ENCODE measurements around the gene NDUFAF4.

Gene NDUFAF4

GRCh38 chr6:96876886-96877545, 20.7 kb downstream of the NDUFAF4 start:
- H3K56ac ChIP-seq (ENCODE audit: low read length): no peak overlapping the region
- no peak for DNase-seq
- no peaks in the 10 kb centered on the region for H3K4me1 ChIP-seq (ENCODE audit: control insufficient read depth, low read depth, low read length)
- no peak overlapping the region for H2BK5ac ChIP-seq (ENCODE audit: low read length)
- no peak overlapping the region for H4K8ac ChIP-seq (ENCODE audit: low read depth, low read length)
- H3K18ac ChIP-seq (ENCODE audit: low read length): no peak overlapping the region
- H3K36me3 ChIP-seq (ENCODE audit: control insufficient read depth, insufficient read depth, low read length): no peaks in the 10 kb centered on the region
- H2BK120ac ChIP-seq (ENCODE audit: low read depth, low read length): no peak overlapping the region
- no peak overlapping the region for H2BK15ac ChIP-seq (replicated peaks; ENCODE audit: low read depth)
- H3K79me1 ChIP-seq (ENCODE audit: low read length): no peaks in the 10 kb centered on the region
- WGBS (ENCODE audit: extremely low coverage, insufficient coverage, low lambda C conversion rate): no CpG with 5 or more reads among the region's 9 CpGs
- no peak overlapping the region for H3K23ac ChIP-seq (ENCODE audit: low read length)
- H3K4ac ChIP-seq (ENCODE audit: low read depth, low read length): no peak overlapping the region
- H3K4me3 ChIP-seq (ENCODE audit: low read length): no peak overlapping the region
- no peak overlapping the region for H3K4me2 ChIP-seq (ENCODE audit: low read length)
- no peaks in the 10 kb centered on the region for H3K27me3 ChIP-seq (ENCODE audit: insufficient read depth, low read length, poor library complexity)
- no peak overlapping the region for H3K9ac ChIP-seq (ENCODE audit: low read length)
- no peak overlapping the region for H3K27ac ChIP-seq (ENCODE audit: low read depth, low read length)
- H2AK5ac ChIP-seq (ENCODE audit: low read length): no peak overlapping the region
- H3K79me2 ChIP-seq (ENCODE audit: control insufficient read depth, insufficient read depth, low read length): no peaks in the 10 kb centered on the region
- no peak overlapping the region for H4K5ac ChIP-seq (ENCODE audit: low read length)

DNA sequence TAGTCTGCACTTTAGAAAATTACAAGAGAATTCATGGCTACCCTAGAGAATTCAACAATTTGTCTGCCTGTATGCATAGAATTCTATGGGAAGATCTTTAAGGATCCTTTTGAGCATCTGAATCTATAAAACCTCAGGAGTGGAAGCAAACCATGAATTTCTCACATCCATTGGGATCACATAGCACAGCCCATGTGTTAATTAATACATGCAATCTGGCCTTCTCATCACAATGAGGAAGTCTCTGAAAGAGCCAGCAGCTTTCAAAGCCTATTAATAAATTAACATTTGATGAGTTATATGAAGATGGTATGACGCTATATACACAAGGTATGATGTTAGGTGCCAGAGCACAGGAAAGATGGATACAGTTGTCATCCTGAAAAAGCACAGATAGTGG, 24.7 kb downstream of the NDUFAF4 start:
- H3K56ac ChIP-seq (ENCODE audit: low read length): no peak overlapping the region
- H3K27me3 ChIP-seq (ENCODE audit: insufficient read depth, low read length, poor library complexity): no peaks in the 10 kb centered on the region
- H3K9ac ChIP-seq (ENCODE audit: low read length): no peak overlapping the region
- no peak overlapping the region for H4K5ac ChIP-seq (ENCODE audit: low read length)
- no CpG with 5 or more reads among the region's 1 CpG for WGBS (ENCODE audit: extremely low coverage, insufficient coverage, low lambda C conversion rate)
- H3K4me1 ChIP-seq (ENCODE audit: control insufficient read depth, low read depth, low read length): no peaks in the 10 kb centered on the region
- H3K79me2 ChIP-seq (ENCODE audit: control insufficient read depth, insufficient read depth, low read length): no peaks in the 10 kb centered on the region
- H3K4ac ChIP-seq (ENCODE audit: low read depth, low read length): no peak overlapping the region
- no peak overlapping the region for H3K4me2 ChIP-seq (ENCODE audit: low read length)
- H3K79me1 ChIP-seq (ENCODE audit: low read length): no peaks in the 10 kb centered on the region
- H3K4me3 ChIP-seq (ENCODE audit: low read length): no peak overlapping the region
- H3K23ac ChIP-seq (ENCODE audit: low read length): no peak overlapping the region
- no peak overlapping the region for H2BK15ac ChIP-seq (replicated peaks; ENCODE audit: low read depth)
- H3K18ac ChIP-seq (ENCODE audit: low read length): no peak overlapping the region
- no peak overlapping the region for H2BK120ac ChIP-seq (ENCODE audit: low read depth, low read length)
- no peak overlapping the region for H2AK5ac ChIP-seq (ENCODE audit: low read length)
- H3K36me3 ChIP-seq (ENCODE audit: control insufficient read depth, insufficient read depth, low read length): no peaks in the 10 kb centered on the region
- no peak for DNase-seq
- H2BK5ac ChIP-seq (ENCODE audit: low read length): no peak overlapping the region
- H4K8ac ChIP-seq (ENCODE audit: low read depth, low read length): no peak overlapping the region
- H3K27ac ChIP-seq (ENCODE audit: low read depth, low read length): no peak overlapping the region

DNA sequence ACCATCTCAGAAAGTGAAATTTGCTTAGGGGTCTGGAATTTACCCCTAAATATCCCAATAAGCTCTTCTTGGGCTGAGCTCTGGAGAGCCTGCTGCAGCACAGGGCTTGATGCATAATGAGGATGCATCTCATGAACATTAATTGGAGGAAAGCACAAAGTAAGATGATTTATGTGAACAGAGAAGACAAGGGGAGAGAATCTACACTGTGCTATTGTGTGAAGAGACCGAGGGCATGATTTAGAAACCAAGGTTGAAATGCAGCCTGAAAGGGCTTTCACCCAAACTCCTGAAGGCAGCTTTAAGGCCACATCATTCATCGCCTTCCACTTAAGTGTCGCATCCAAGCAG, 32.7 kb downstream of the NDUFAF4 start:
- H3K4me2 ChIP-seq (ENCODE audit: low read length): no peak overlapping the region
- no CpG with 5 or more reads among the region's 3 CpGs for WGBS (ENCODE audit: extremely low coverage, insufficient coverage, low lambda C conversion rate)
- H3K18ac ChIP-seq (ENCODE audit: low read length): no peak overlapping the region
- H2BK5ac ChIP-seq (ENCODE audit: low read length): no peak overlapping the region
- H4K8ac ChIP-seq (ENCODE audit: low read depth, low read length): no peak overlapping the region
- H3K79me1 ChIP-seq (ENCODE audit: low read length): no peaks in the 10 kb centered on the region
- no peak overlapping the region for H3K56ac ChIP-seq (ENCODE audit: low read length)
- H3K79me2 ChIP-seq (ENCODE audit: control insufficient read depth, insufficient read depth, low read length): no peaks in the 10 kb centered on the region
- H3K27ac ChIP-seq (ENCODE audit: low read depth, low read length): no peak overlapping the region
- H3K27me3 ChIP-seq (ENCODE audit: insufficient read depth, low read length, poor library complexity): no peaks in the 10 kb centered on the region
- H3K36me3 ChIP-seq (ENCODE audit: control insufficient read depth, insufficient read depth, low read length): no peaks in the 10 kb centered on the region
- H3K9ac ChIP-seq (ENCODE audit: low read length): no peak overlapping the region
- H3K4me1 ChIP-seq (ENCODE audit: control insufficient read depth, low read depth, low read length): no peaks in the 10 kb centered on the region
- H3K4ac ChIP-seq (ENCODE audit: low read depth, low read length): no peak overlapping the region
- no peak for DNase-seq
- H2BK120ac ChIP-seq (ENCODE audit: low read depth, low read length): no peak overlapping the region
- no peak overlapping the region for H2AK5ac ChIP-seq (ENCODE audit: low read length)
- no peak overlapping the region for H2BK15ac ChIP-seq (replicated peaks; ENCODE audit: low read depth)
- H3K23ac ChIP-seq (ENCODE audit: low read length): no peak overlapping the region
- H3K4me3 ChIP-seq (ENCODE audit: low read length): no peak overlapping the region
- H4K5ac ChIP-seq (ENCODE audit: low read length): no peak overlapping the region

DNA sequence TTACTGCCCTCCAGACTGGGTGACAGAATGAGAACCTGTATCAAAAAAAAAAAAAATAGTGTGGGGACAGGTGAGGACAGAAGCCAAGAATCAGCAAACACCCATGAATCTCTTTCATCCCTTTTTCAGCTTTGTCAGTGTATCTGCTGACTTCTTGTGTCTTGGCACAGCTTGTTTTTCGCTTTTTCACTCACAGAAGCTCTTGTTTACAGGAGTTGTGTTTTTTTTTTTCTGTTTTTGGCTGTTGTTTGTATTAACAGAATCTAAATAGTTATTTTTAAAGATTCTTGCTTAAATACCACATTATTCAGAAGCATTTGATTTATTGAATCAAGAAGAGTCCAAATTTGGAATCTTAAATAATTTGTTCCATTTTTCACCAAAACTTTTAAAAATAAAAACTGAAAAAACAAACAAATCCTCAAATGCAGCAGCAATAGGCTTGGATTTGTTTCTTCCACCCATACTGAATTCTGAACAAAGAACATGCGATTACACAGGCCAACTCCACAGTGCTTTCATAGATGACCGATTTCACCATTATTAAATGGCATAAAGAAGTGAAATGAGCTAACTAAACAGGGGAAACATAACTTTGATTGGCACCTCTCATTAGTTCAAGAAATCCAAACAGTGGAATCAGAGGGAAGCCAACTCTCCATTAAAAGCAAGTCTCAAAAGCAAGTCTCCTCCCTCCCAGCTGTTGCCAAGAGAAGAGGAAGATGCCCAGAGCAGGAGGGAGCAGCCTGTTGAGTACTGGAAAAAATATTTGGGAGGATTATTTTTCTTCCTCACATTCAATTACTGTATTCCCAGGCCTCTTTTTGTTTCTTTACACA, 33.3 kb downstream of the NDUFAF4 start:
- no peak overlapping the region for H3K56ac ChIP-seq (ENCODE audit: low read length)

DNA sequence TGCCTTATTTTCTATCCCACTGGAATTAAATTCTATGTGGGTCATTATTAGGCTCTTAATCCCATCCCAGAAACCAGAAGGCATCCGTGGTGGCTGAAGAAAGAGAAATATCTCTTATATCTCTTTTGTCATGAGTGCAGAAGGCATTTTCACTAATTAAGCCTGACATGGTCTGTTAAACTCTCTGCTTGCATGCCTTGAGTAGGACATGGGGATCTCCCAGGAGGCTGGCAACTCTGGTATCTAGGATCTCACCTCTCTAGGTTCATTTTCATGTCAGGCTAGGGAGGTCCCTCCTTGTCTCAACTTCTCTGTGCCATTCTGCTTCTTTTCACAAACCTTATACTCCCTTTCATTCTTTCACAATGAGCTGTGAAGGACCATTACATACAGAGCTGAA, 35.1 kb downstream of the NDUFAF4 start:
- no peak for DNase-seq
- no peak overlapping the region for H3K4ac ChIP-seq (ENCODE audit: low read depth, low read length)
- H3K56ac ChIP-seq (ENCODE audit: low read length): no peak overlapping the region
- no peak overlapping the region for H2BK5ac ChIP-seq (ENCODE audit: low read length)
- H3K4me2 ChIP-seq (ENCODE audit: low read length): no peak overlapping the region
- no peaks in the 10 kb centered on the region for H3K27me3 ChIP-seq (ENCODE audit: insufficient read depth, low read length, poor library complexity)
- no peak overlapping the region for H4K5ac ChIP-seq (ENCODE audit: low read length)
- no peaks in the 10 kb centered on the region for H3K4me1 ChIP-seq (ENCODE audit: control insufficient read depth, low read depth, low read length)
- H3K18ac ChIP-seq (ENCODE audit: low read length): no peak overlapping the region
- no peak overlapping the region for H2AK5ac ChIP-seq (ENCODE audit: low read length)
- H2BK15ac ChIP-seq (replicated peaks; ENCODE audit: low read depth): no peak overlapping the region
- no peaks in the 10 kb centered on the region for H3K36me3 ChIP-seq (ENCODE audit: control insufficient read depth, insufficient read depth, low read length)
- no peak overlapping the region for H3K9ac ChIP-seq (ENCODE audit: low read length)
- no CpG with 5 or more reads among the region's 1 CpG for WGBS (ENCODE audit: extremely low coverage, insufficient coverage, low lambda C conversion rate)
- no peak overlapping the region for H3K27ac ChIP-seq (ENCODE audit: low read depth, low read length)
- H3K79me2 ChIP-seq (ENCODE audit: control insufficient read depth, insufficient read depth, low read length): no peaks in the 10 kb centered on the region
- H3K4me3 ChIP-seq (ENCODE audit: low read length): no peak overlapping the region
- no peaks in the 10 kb centered on the region for H3K79me1 ChIP-seq (ENCODE audit: low read length)
- no peak overlapping the region for H4K8ac ChIP-seq (ENCODE audit: low read depth, low read length)
- no peak overlapping the region for H2BK120ac ChIP-seq (ENCODE audit: low read depth, low read length)
- no peak overlapping the region for H3K23ac ChIP-seq (ENCODE audit: low read length)

More for the DNA sequence above, 33.3 kb downstream of the NDUFAF4 start:
- Histone ChIP-seq H2AK5ac (ENCODE audit: low read length) (no peak overlapping the region), H3K36me3 (ENCODE audit: control insufficient read depth, insufficient read depth, low read length) (no peaks in the 10 kb centered on the region), H3K4me3 (ENCODE audit: low read length) (no peak overlapping the region), H3K23ac (ENCODE audit: low read length) (no peak overlapping the region), H3K79me2 (ENCODE audit: control insufficient read depth, insufficient read depth, low read length) (no peaks in the 10 kb centered on the region), H3K9ac (ENCODE audit: low read length) (no peak overlapping the region), H3K4ac (ENCODE audit: low read depth, low read length) (no peak overlapping the region), H3K79me1 (ENCODE audit: low read length) (no peaks in the 10 kb centered on the region), H4K8ac (ENCODE audit: low read depth, low read length) (no peak overlapping the region), H3K27ac (ENCODE audit: low read depth, low read length) (no peak overlapping the region), H3K4me1 (ENCODE audit: control insufficient read depth, low read depth, low read length) (no peaks in the 10 kb centered on the region), H3K27me3 (ENCODE audit: insufficient read depth, low read length, poor library complexity) (no peaks in the 10 kb centered on the region), H4K5ac (ENCODE audit: low read length) (no peak overlapping the region), H2BK5ac (ENCODE audit: low read length) (no peak overlapping the region), H2BK120ac (ENCODE audit: low read depth, low read length) (no peak overlapping the region), H3K18ac (ENCODE audit: low read length) (no peak overlapping the region), H3K4me2 (ENCODE audit: low read length) (no peak overlapping the region), H2BK15ac (replicated peaks; ENCODE audit: low read depth) (no peak overlapping the region)
- WGBS (ENCODE audit: extremely low coverage, insufficient coverage, low lambda C conversion rate): no CpG with 5 or more reads among the region's 3 CpGs
- DNase-seq: no peak

All from mesendoderm (in vitro differentiated cells).